Spleen (tissue), 11 donors: Measurements from ENCODE around the gene GRID2IP. TPM values are rescaled to one million over a fixed set of nuclear protein-coding genes. Genes with fewer than 3 reads are reported as not detected.

Source experiments
- DNase-seq: peaks from one replicate; pipeline ENCODE4 v3.0.0-alpha.2; 2020
- H3K27ac ChIP-seq, 8 donors: fragments of 200-600 bp; sonication (generic) in 7 of 8; 1 replicate in 4 of 8; 2 replicates in 4 of 8; pipeline versions ENCODE4 v1.5.0 to v1.8.0; 2016 to 2021; ENCODE audit warnings: inconsistent platforms in 4 of 8, mild to moderate bottlenecking in 4 of 8, moderate library complexity in 1 of 8
- H3K27me3 ChIP-seq, 7 donors: fragments of 200-600 bp; sonication (generic) in 6 of 7; replicated peaks in 1 of 7; 1 replicate in 4 of 7; 2 replicates in 3 of 7; pipeline versions ENCODE4 v1.5.0 to v1.8.0; 2016 to 2021; ENCODE audit warnings: inconsistent platforms in 3 of 7, mild to moderate bottlenecking in 1 of 7
- H3K36me3 ChIP-seq, 6 donors: fragments of 200-600 bp; sonication (generic) in 5 of 6; 1 replicate in 4 of 6; 2 replicates in 2 of 6; pipeline versions ENCODE4 v1.5.0 to v1.8.0; 2016 to 2021; ENCODE audit warnings: inconsistent platforms in 2 of 6
- H3K4me1 ChIP-seq, 6 donors: fragments of 200-600 bp; sonication (generic) in 5 of 6; 1 replicate in 3 of 6; 2 replicates in 3 of 6; pipeline versions ENCODE4 v1.5.0 to v1.8.0; 2016 to 2021; ENCODE audit warnings: inconsistent platforms in 3 of 6
- H3K4me3 ChIP-seq, 8 donors: fragments of 200-600 bp; sonication (generic) in 7 of 8; 1 replicate in 4 of 8; 2 replicates in 4 of 8; pipeline versions ENCODE4 v1.5.0 to v1.8.0; 2016 to 2021; ENCODE audit warnings: inconsistent platforms in 4 of 8, mild to moderate bottlenecking in 4 of 8, moderate library complexity in 2 of 8
- H3K9me3 ChIP-seq, 8 donors: fragments of 200-600 bp; sonication (generic) in 7 of 8; 1 replicate in 4 of 8; 2 replicates in 4 of 8; pipeline versions ENCODE4 v1.5.0 to v1.8.0; 2016 to 2021; ENCODE audit warnings: inconsistent platforms in 4 of 8
- POLR2A ChIP-seq, 3 donors: fragments of 450-650 bp; IDR thresholded peaks; one replicate each; pipeline ENCODE4 v1.5.1; 2017; ENCODE audit warnings: antibody characterized with exemption in 3 of 3, mild to moderate bottlenecking in 1 of 3
- POLR2AphosphoS5 ChIP-seq, 3 donors: sonication (generic); formaldehyde crosslinking; IDR thresholded peaks; one replicate each; pipeline ENCODE4 v1.5.1; 2017; ENCODE audit warnings: antibody characterized with exemption in 3 of 3
- WGBS, 5 donors: extraction: QIAGEN DNeasy Blood & Tissue Kit in 3 of 5; methylation state at CpG; one replicate each; pipeline versions ENCODE4 v1.1.5 to v1.1.7; 2013 to 2018; 5-methylcytosine and 5-hydroxymethylcytosine counted together
- intact Hi-C: fragments of 100-400 bp; cut with DNase I; formaldehyde crosslinking; loops from one replicate; pipeline ENCODE4 v1.15.0; 2023; ENCODE audit warnings: low total_unique reads
- polyA plus RNA-seq, 3 donors: library from polyadenylated mRNA; stranded (reverse); fragments of 200-250 nt; gene quantifications; one replicate each; pipeline ENCODE4 v1.2.1, GENCODE V29; 2013
- total RNA-seq, 7 donors: library from RNA; depleted of rRNA in 3 of 7; stranded (reverse); fragments of >200 nt in 3 of 7; fragmentation: NEBNext Ultra II Directional in 4 of 7; extraction: Animal tissue kit (Norgen Biotek cat#: 25700) in 4 of 7; gene quantifications; one replicate each; pipeline versions ENCODE4 v1.1.0 to v1.2.1, GENCODE V29; 2016 to 2021
- TF ChIP-seq, protein P1 (sequence below), 11 experiments: fragments of 200-600 bp in 7 of 11; fragments of 450-650 bp in 4 of 11; sonication (generic) in 4 of 11; IDR thresholded peaks in 8 of 11; conservative IDR thresholded peaks in 3 of 11; 1 replicate in 7 of 11; 2 replicates in 4 of 11; pipeline versions ENCODE4 v1.4.0 to v1.8.0; 2016 to 2021; ENCODE audit warnings: antibody characterized with exemption in 11 of 11, inconsistent platforms in 4 of 11, mild to moderate bottlenecking in 1 of 11
- donor health status: healthy with polysubstance abuse.
- donor health status: DM: no; HTN: no; CAD: no; lungs with moderate emphysema.
- donor health status: DM: no; HTN: no; CAD: no.
- donor health status: Bipolar disorder and iron deficiency.
- donor health status: healthy.
- donor health status: DM: no; HTN: no; CAD: no.
- donor health status: DM: yes; HTN: yes; CAD: no.

Gene GRID2IP
- total and polyA plus RNA-seq, 10 donors: 0.08 to 1.0 (median 0.31) TPM; not detected in 2

GRCh38 chr7:6553448-6554044, 2.3 kb upstream of the GRID2IP start:
- 76 to 95% (median 82%) methylated on average over 5 to 7 of the region's 7 CpGs for WGBS, 5 donors
- TF ChIP-seq POLR2AphosphoS5 (IDR thresholded peaks at IDR 0.05) (no peak), POLR2A (IDR thresholded peaks at IDR 0.05) (no peak)
- TF ChIP-seq, protein P1, sequence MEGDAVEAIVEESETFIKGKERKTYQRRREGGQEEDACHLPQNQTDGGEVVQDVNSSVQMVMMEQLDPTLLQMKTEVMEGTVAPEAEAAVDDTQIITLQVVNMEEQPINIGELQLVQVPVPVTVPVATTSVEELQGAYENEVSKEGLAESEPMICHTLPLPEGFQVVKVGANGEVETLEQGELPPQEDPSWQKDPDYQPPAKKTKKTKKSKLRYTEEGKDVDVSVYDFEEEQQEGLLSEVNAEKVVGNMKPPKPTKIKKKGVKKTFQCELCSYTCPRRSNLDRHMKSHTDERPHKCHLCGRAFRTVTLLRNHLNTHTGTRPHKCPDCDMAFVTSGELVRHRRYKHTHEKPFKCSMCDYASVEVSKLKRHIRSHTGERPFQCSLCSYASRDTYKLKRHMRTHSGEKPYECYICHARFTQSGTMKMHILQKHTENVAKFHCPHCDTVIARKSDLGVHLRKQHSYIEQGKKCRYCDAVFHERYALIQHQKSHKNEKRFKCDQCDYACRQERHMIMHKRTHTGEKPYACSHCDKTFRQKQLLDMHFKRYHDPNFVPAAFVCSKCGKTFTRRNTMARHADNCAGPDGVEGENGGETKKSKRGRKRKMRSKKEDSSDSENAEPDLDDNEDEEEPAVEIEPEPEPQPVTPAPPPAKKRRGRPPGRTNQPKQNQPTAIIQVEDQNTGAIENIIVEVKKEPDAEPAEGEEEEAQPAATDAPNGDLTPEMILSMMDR (IDR thresholded peaks at IDR 0.05 in 8 of 11, conservative IDR thresholded peaks at IDR 0.05 in 3 of 11): no peak
- Histone ChIP-seq H3K36me3 (no peaks in the 10 kb centered on the region), H3K4me1 (peaks cover 0 to 7% (median 0%) of the 10 kb centered on the region in 6 donors), H3K27me3 (no peaks in the 10 kb centered on the region), H3K4me3 (no peak overlapping the region), H3K27ac (no peak overlapping the region), H3K9me3 (no peaks in the 10 kb centered on the region)
- DNase-seq: no peak
- intact Hi-C loops: no loop called here

DNA sequence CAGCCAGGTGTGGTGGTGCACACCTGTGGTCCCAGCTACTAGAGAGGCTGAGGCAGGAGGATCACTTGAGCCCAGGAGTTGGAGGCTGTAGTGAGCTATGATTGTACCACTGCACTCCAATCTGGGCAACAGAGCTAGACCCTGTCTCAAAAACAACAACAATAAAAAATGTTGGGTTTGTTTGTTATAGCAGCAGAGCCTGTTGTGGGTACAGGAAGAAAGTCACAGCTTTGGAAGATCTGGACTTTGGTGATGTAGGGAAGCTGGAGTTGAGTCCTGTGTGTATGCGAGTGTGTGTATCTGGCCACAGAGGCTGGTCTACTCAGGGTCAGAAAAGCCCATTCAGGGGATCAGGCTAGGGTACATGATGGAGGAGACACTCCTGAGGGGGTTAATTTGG, 3.9 kb downstream of the GRID2IP start:
- Histone ChIP-seq H3K27me3 (no peaks in the 10 kb centered on the region), H3K27ac (no peak overlapping the region), H3K36me3 (no peaks in the 10 kb centered on the region), H3K4me1 (peaks cover 0 to 10% (median 0%) of the 10 kb centered on the region in 6 donors), H3K9me3 (no peaks in the 10 kb centered on the region), H3K4me3 (no peak overlapping the region)
- intact Hi-C loops: no loop called here
- WGBS, 5 donors: 94 to 100% (median 97%) methylated on average over 1 of the region's 1 CpG
- TF ChIP-seq POLR2A (IDR thresholded peaks at IDR 0.05) (no peak), POLR2AphosphoS5 (IDR thresholded peaks at IDR 0.05) (no peak)
- TF ChIP-seq, protein P1 (IDR thresholded peaks at IDR 0.05 in 8 of 11, conservative IDR thresholded peaks at IDR 0.05 in 3 of 11): no peak
- DNase-seq: no peak

DNA sequence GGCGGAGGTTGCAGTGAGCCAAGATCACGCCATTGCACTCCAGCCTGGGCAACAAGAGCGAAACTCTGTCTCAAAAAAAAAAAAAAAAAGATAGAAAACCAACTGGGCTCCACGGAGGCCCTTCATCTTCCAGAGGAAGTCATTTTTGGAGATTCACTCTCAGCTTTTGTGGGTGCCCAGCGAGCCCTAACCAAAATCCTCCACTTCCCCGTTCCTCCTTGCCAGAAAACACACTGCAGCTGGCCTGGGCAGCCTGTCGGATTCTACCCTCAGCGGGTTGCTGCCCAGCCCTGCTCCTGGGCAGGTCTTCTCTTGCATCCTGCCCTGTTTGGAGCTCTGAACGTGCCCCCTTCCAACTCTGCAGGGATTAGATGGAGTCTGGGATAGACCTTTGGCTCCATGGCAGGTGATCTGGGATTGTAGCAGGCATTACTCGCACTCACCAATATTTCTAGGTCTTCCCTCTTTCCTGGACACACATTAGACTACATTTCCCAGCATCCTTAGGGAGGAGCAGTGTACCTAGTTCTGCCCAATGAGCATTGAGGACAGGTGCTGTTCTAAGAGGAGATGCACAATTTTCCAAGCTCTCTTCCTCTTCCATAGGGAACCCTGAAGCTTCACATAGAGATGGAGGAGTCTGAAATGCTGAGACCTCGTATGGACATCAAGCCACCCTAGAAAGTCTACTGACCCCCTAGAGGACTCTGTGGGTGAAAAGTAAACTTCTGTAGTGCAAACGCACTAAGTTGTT, 4.6 kb downstream of the GRID2IP start:
- TF ChIP-seq POLR2AphosphoS5 (IDR thresholded peaks at IDR 0.05) (no peak), POLR2A (IDR thresholded peaks at IDR 0.05) (no peak)
- TF ChIP-seq, protein P1 (IDR thresholded peaks at IDR 0.05 in 8 of 11, conservative IDR thresholded peaks at IDR 0.05 in 3 of 11): no peak
- Histone ChIP-seq H3K27me3 (no peaks in the 10 kb centered on the region), H3K27ac (no peak overlapping the region), H3K4me3 (no peak overlapping the region), H3K9me3 (no peaks in the 10 kb centered on the region), H3K36me3 (no peaks in the 10 kb centered on the region), H3K4me1 (peaks cover 0 to 10% (median 0%) of the 10 kb centered on the region in 6 donors)
- no peak for DNase-seq
- WGBS, 5 donors: 62 to 77% (median 67%) methylated on average over 11 to 12 of the region's 12 CpGs
- intact Hi-C loops: no loop called here

GRCh38 chr7:6545398-6546126, 5.7 kb downstream of the GRID2IP start:
- no peaks in the 10 kb centered on the region for H3K9me3 ChIP-seq
- no peak overlapping the region for H3K4me3 ChIP-seq
- peaks cover 0 to 10% (median 0%) of the 10 kb centered on the region in 6 donors for H3K4me1 ChIP-seq
- peaks cover 0 to 3% (median 0%) of the 10 kb centered on the region in 7 donors for H3K27me3 ChIP-seq
- H3K36me3 ChIP-seq: no peaks in the 10 kb centered on the region
- TF ChIP-seq POLR2A (IDR thresholded peaks at IDR 0.05): no peak
- TF ChIP-seq POLR2AphosphoS5 (IDR thresholded peaks at IDR 0.05): no peak
- TF ChIP-seq, protein P1 (IDR thresholded peaks at IDR 0.05 in 8 of 11, conservative IDR thresholded peaks at IDR 0.05 in 3 of 11): no peak
- no peak for DNase-seq
- WGBS, 5 donors: 55 to 71% (median 57%) methylated on average over 22 of the region's 22 CpGs
- no peak overlapping the region for H3K27ac ChIP-seq
- intact Hi-C loops: no loop called here
